HG03520 (cell line): ENCODE measurements around the gene KRTAP9-6.
"Not testable (repeated sequence)": the region's sequence is repeated elsewhere in the genome, so short reads cannot be mapped to it uniquely, and the experiment has no call there.

Source experiments
- ATAC-seq: cut with Tn5 transposase; IDR thresholded peaks from one replicate; pipeline ENCODE4 v1.9.1; 2021; ENCODE audit warnings: mild to moderate bottlenecking, moderate library complexity; ENCODE audit not compliant: unreplicated experiment

KRTAP9-6 gene, protein sequence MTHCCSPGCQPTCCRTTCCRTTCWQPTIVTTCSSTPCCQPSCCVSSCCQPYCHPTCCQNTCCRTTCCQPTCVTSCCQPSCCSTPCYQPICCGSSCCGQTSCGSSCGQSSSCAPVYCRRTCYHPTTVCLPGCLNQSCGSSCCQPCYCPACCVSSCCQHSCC

DNA sequence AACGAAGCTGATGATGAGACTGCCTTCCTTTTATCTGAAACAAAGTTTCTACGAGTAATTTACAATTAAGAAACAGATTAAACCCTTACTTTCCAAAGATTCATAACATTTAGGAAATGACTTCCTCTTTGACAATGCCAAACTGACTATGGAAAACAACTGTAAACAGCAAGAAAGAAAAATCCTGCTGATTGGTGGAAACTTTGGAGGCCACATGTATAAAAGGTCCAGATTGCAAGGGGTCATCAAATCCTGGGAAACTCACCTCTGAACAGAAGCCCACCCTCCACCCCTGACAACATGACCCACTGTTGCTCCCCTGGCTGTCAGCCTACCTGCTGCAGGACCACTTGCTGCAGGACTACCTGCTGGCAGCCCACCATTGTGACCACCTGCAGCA, at the start of gene KRTAP9-6:
Gene KRTAP9-6, plus strand, starts transcription at position 301 of the 400 bp plus-strand sequence. Its CDS starts 0 bp downstream, at position 301.
- ATAC-seq: no peak

DNA sequence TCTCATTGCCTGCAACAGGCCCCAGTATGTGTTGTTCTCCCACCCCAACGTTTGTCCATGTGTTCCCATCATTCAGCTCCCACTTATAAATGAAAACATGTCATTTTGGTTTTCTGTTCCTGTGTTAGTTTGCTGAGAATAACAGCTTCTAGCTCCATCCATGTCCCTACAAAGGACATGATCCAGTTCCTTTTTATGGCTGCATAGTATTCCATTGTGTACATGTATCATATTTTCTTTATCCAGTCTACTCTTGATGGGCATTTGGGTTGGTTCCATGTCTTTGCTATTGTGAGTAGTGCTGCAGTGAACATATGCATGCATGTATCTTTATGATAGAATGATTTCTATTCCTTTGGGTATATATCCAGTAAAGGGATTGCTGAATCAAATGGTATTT, 49.5 kb upstream of the KRTAP9-6 start:
- ATAC-seq: no peak

DNA sequence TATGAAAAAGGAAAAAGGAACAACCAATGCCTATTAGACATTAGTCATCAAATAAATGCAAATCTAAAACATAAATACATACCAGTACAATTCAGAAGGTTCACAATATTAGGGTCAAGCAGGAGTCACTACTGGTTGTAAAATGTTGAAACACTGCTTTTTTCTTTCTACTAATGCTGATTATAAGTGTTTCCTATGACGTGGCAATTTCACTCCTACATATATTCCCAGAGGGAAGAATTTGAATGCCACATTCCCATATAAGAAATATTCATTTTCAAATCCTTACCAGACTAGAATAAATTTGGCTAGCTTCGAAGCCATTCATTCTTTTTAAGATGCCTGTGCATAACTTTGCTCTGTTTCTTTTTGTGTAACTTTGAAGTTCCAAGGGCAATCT, 41.4 kb upstream of the KRTAP9-6 start:
- ATAC-seq: no peak

DNA sequence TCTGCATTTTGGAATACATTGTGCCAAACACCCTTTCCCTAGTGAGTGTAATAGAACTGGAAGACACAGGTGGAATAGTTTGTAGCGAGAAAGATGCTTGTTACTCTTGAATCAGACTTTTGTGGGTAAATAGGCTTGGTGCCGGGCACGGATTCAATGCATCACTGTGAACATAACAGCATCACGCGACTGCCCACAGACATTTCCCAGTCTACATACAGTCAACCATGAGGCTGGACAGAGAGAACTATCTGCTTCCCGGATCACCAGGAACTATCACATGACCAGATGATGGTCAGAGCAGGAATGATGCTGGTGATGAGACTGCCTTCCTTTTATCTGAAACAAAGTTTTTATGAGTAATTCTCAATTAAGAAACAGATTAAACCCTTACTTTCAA, 39.1 kb upstream of the KRTAP9-6 start:
- no peak for ATAC-seq

DNA sequence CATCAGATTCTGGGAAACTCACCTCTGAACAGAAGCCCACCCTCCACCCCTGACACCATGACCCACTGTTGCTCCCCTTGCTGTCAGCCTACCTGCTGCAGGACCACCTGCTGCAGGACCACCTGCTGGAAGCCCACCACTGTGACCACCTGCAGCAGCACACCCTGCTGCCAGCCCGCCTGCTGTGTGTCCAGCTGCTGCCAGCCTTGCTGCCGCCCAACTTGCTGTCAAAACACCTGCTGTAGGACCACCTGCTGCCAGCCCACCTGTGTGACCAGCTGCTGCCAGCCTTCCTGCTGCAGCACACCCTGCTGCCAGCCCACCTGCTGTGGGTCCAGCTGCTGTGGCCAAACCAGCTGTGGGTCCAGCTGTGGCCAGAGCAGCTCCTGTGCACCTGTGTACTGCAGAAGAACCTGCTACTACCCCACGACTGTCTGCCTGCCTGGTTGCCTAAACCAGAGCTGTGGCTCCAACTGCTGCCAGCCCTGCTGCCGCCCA, 38.5 kb upstream of the KRTAP9-6 start, which contains the start of gene KRTAP9-2:
Gene KRTAP9-2, plus strand, starts transcription at position 51 of the 498 bp plus-strand sequence. Its CDS starts 7 bp downstream, at position 58.
- ATAC-seq: not testable (repeated sequence)

DNA sequence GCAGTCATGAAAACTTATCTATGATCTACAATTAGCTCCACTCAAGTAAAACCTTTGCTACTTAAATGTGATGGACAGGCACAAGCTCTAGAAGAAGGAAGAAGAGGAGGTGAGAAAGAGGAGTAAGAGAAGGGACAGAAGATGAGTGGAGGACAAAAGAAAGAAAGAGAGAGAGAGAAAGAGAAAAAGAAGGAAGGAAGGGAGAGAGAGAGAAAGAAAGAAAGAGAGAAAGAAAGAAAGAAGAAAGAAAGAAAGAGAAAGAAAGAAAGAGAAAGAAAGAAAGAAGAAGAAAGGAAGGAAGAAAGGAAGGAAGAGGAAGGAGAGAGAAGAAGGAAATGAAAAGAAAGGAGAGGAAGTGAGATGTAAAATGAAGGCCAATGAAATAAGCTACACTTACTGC, 35.1 kb upstream of the KRTAP9-6 start:
- no peak for ATAC-seq

DNA sequence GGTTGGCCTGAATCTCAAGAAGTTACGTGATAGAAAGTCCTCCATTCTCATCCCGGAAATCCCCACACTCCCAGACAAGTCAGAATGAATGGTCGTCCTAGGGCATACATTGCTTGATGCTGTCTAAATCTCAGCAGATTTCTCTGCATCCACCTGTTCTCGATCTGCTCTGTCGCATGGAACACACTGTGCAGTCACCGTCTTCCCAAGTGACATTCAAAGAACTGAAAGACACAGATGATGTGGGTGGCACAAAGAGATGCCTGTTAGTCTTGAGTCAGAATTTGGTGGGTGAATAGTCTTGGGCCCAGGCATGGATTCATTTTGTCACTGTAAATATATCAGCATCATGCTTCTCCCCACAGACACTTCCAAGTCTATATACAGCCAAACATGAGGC, 33.4 kb upstream of the KRTAP9-6 start:
- no peak for ATAC-seq

DNA sequence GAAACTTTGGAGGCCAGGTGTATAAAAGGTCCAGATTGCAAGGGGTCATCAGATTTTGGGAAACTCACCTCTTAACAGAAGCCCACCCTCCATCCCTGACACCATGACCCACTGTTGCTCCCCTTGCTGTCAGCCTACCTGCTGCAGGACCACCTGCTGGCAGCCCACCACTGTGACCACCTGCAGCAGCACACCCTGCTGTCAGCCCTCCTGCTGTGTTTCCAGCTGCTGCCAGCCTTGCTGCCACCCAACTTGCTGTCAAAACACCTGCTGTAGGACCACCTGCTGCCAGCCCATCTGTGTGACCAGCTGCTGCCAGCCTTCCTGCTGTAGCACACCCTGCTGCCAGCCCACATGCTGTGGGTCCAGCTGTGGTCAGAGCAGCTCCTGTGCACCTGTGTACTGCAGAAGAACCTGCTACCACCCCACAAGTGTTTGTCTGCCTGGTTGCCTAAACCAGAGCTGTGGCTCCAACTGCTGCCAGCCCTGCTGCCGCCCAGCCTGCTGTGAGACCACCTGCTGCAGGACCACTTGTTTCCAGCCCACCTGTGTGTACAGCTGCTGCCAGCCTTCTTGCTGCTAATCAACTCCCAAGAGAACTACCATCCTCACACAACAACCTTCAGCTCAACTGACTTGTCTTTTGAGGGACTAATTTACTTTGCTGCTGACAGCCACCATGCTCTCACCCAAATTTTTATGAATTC, 32.6 kb upstream of the KRTAP9-6 start, which contains the start of gene KRTAP9-3:
Gene KRTAP9-3, plus strand, starts transcription at position 51 of the 707 bp plus-strand sequence. Its CDS starts 53 bp downstream, at position 104.
- not testable (repeated sequence) for ATAC-seq

DNA sequence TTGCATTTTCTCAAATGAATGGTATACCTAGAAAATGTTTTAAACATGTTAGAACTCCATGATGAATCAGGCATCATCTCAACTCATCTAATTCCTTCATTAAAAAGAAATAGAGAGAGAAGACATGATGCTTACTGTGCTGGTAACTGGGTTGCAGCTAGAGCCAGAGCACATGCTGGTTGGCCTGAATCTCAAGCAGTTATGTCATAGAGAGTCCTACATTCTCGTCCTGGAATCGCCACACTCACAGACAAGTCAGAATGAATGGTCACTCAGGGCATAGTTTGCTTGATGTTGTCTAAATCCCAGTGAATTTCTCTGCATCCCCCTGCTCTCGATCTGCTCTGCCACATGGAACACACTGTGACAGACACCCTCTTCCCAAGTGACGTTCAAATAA, 28.1 kb upstream of the KRTAP9-6 start:
- ATAC-seq: not testable (repeated sequence)

DNA sequence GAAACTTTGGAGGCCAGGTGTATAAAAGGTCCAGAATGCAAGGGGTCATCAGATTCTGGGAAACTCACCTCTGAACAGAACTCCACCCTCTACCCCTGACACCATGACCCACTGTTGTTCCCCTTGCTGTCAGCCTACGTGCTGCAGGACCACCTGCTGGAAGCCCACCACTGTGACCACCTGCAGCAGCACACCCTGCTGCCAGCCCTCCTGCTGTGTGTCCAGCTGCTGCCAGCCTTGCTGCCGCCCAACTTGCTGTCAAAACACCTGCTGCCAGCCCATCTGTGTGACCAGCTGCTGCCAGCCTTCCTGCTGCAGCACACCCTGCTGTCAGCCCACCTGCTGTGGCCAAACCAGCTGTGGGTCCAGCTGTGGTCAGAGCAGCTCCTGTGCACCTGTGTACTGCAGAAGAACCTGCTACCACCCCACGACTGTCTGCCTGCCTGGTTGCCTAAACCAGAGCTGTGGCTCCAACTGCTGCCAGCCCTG, 27.2 kb upstream of the KRTAP9-6 start, which contains the start of gene KRTAP9-8:
Gene KRTAP9-8, plus strand, starts transcription at position 51 of the 489 bp plus-strand sequence. Its CDS starts 53 bp downstream, at position 104.
- ATAC-seq: not testable (repeated sequence)

DNA sequence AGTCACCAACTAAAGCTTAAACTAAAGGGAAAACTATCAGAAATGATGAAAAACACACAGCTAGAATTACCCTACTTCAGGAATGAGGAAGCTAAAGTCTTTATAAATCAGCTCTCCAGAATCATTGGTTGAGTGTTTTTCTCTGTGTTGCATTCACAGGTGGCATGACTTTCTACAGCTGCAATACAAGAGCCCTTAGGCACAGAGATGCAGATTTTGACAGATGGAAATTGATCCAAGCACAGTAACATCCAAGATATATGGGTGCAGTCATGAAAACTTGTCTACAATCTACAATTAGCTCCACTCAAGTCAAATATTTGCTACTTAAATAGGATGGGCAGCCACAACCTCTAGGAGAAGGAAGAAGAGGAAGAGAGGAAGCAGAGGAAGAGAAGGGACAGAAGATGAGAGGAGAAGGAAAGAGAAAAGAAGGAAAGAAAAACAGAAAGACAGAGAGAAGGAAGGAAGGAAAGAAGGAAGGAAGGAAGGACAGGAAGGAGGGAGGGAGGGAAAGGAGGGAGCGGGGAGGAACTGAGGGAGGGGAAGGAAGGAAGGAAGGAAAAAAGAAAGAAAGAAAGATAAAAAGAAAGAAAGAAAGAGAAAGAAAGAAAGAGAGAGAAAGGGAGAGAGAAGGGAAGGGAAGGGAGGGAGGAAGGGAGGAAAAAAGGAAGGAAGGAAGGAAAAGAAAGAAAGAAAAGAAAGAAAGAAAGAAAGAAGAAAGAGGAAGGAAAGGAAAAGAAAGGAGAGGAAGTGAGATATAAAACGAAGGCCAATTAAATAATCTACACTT, 18.0 kb upstream of the KRTAP9-6 start:
- not testable (repeated sequence) for ATAC-seq

DNA sequence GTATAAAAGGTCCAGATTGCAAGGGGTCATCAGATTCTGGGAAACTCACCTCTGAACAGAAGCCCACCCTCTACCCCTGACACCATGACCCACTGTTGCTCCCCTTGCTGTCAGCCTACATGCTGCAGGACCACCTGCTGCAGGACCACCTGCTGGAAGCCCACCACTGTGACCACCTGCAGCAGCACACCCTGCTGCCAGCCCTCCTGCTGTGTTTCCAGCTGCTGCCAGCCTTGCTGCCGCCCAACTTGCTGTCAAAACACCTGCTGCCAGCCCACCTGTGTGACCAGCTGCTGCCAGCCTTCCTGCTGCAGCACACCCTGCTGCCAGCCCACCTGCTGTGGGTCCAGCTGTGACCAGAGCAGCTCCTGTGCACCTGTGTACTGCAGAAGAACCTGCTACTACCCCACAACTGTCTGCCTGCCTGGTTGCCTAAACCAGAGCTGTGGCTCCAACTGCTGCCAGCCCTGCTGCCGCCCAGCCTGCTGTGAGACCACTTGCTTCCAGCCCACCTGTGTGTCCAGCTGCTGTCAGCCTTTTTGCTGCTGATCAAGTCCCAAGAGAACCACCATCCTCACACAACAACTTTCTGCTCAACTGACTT, 15.4 kb upstream of the KRTAP9-6 start, which contains the start of gene KRTAP9-4:
Gene KRTAP9-4, plus strand, starts transcription at position 51 of the 604 bp plus-strand sequence. Its CDS starts 34 bp downstream, at position 85.
- ATAC-seq: not testable (repeated sequence)

DNA sequence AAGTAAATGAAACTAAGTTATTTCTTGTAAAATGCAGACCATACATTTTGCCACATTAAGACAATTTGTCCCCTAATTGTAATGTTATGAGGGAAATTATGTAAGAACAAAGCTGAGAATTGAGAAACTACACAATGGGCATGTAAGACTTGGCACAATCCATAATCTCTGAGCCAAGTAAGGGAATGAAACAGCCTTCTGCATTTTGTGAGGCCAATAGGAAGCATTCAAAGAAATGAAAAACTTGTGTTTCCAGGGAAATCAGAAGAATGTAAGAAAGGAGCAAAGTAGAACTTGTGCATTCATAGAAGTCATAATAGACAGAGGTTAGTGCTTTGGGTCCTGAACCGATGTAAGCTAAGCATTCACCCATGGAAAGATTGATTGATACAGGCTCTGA, 13.9 kb upstream of the KRTAP9-6 start:
- ATAC-seq: no peak

DNA sequence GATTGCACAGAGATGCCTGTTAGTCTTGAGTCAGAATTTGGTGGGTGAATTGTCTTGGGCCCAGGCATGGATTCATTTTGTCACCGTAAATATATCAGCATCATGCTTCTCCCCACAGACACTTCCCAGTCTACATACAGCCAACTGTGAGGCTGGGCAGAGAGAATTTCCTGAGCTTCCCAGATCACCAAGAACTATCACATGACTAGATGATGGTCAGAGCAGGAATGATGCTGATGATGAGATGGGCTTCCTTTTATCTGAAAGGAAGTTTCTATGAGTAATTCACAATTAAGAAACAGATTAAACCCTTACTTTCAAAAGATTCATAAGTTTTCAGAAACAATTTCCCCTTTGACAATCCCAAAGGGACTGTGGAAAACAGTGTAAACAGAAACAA, 10.3 kb upstream of the KRTAP9-6 start:
- no peak for ATAC-seq

DNA sequence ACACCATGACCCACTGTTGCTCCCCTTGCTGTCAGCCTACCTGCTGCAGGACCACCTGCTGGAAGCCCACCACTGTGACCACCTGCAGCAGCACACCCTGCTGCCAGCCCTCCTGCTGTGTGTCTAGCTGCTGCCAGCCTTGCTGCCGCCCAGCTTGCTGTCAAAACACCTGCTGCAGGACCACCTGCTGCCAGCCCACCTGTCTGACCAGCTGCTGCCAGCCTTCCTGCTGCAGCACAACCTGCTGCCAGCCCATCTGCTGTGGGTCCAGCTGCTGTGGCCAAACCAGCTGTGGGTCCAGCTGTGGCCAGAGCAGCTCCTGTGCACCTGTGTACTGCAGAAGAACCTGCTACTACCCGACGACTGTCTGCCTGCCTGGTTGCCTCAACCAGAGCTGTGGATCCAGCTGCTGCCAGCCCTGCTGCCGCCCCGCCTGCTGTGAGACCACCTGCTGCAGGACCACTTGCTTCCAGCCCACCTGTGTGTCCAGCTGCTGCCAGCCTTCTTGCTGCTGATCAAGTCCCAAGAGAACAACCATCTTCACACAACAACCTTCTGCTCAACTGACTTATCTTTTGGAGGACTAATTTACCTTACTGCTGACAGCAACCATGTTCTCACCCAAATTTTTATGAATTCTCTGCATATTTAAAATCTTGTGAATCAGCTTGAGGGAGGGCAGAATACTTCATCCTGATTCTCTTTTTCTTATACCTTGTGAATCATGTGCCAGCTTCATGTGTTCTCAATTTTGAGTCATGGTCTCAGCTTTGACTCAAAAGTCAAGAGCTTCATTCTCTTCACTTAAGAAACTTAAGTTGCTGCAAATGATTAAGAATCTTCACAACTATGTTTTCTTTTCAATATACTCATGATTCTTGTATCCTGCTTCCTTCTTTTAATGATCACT, 9.5 kb upstream of the KRTAP9-6 start, which contains the start of gene KRTAP9-9:
Gene KRTAP9-9, plus strand, starts transcription at position 4 of the 910 bp plus-strand sequence.
- ATAC-seq: not testable (repeated sequence)

DNA sequence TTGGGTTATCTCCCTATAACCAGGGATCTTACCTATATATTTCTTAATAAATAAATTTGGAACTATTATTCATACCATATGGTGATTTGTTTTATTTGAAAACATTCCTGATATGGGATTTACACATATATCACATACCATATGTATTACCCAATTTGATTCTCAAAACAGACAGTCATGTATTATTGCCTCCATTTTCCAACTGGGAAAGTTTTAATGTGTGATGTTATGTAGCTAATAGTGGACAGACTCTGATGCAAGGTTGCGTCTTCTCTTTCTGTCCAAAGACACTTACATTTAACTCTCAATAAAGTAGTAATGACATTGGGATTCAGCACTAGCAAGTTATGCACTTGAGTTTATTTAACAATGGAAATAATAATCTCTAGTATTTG, 8.9 kb upstream of the KRTAP9-6 start:
- ATAC-seq: no peak

DNA sequence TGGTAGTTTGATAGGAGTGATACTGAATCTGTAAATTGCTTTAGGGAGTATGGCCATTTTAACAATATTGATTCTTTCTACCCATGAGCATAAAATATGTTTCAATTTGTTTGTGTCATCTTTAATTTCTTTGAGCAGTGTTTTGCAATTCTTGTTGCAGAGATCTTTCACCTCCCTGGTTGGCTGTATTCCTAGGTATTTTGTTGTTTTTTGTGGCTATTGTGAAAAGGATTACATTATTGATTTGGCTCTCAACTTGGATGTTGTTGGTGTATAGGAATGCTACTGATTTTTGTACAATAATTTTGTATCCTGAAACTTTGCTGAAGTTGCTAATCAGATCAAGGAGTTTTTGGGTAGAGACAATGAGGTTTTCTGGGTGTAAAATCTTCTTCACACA, 6.8 kb upstream of the KRTAP9-6 start:
- no peak for ATAC-seq

DNA sequence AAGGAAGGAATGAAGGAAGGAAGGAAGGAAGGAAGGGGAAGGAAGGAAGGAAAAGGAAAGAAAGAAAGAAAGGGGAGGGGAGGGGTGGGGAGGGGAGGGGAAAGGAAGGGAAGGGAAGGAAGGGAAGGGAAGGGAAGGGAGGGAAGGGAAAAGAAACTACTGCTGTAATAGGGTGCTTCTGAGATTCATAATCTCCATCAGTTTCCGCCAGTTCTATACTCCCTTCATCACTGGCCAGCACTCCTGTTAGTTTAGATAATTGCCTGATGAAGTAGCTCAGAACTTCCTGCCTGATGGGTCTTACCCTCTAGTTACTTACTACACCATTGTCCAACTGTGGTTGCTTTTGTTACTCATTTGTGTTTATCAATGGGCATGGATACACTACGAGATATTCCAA, 2.0 kb upstream of the KRTAP9-6 start:
- ATAC-seq: no peak

DNA sequence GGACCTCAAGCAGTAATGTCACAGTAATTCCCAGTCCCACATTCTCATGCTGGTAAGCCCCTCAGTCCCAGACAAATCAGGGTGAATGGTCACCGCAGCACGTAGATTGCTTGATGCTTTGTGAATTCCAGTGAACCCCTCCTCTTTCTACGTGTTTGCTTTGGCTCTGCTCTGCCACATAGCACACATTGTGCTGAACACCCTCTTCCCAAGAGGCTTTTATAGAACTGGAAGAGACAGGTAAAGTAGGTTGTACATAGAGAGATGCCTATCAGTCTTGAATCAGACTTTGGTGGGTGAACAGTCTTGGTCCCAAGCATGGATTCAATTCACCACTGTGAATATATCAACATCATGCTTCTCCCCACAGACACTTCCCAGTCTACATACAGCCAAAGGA, 579 bp upstream of the KRTAP9-6 start:
- no peak for ATAC-seq
